K562 (cell line): ENCODE data around the gene MRPS18B. TPM values are rescaled to one million over a fixed set of nuclear protein-coding genes. Genes with fewer than 3 reads are reported as not detected.

Experiments
- ATF6 ChIP-seq: sonication (generic); formaldehyde crosslinking; IDR thresholded peaks from 2 replicates; pipeline ENCODE4 v1.4.0; 2020; ENCODE audit warnings: mild to moderate bottlenecking, missing genetic modification reagents
- CBX2 ChIP-seq: fragments of 200-600 bp; sonication (generic); IDR thresholded peaks from one replicate; pipeline ENCODE4 v1.6.1; 2012; ENCODE audit warnings: mild to moderate bottlenecking, low read length, inconsistent platforms; ENCODE audit not compliant: insufficient read depth, poor library complexity, severe bottlenecking
- CEBPG ChIP-seq, 3 experiments: fragments of 200-800 bp in 1 of 3; sonication (Bioruptor generic) in 1 of 3; sonication (generic) in 1 of 3; formaldehyde crosslinking in 1 of 3; IDR thresholded peaks in 2 of 3; conservative IDR thresholded peaks in 1 of 3; 2 replicates each; pipeline versions ENCODE4 v1.6.1 to v1.8.0; 2016 to 2022; ENCODE audit warnings: missing compliant biosample characterization in 2 of 3, missing genetic modification characterization in 2 of 3, mild to moderate bottlenecking in 1 of 3, missing genetic modification reagents in 1 of 3
- CREBBP ChIP-seq: IDR thresholded peaks from one replicate; pipeline ENCODE4 v1.6.1; 2012; ENCODE audit warnings: low read depth, mild to moderate bottlenecking, control low read depth, inconsistent platforms, low read length
- KDM4B ChIP-seq, 2 experiments: fragments of 450-650 bp in 1 of 2; sonication (generic) in 1 of 2; IDR thresholded peaks; 2 replicates each; pipeline ENCODE4 v1.6.1; 2016 to 2017; ENCODE audit warnings: borderline replicate concordance in 2 of 2, antibody characterized with exemption in 1 of 2, low read depth in 1 of 2, mild to moderate bottlenecking in 1 of 2
- NFE2L1 ChIP-seq: fragments of 450-650 bp; IDR thresholded peaks from 2 replicates; pipeline ENCODE4 v1.6.1; 2016; ENCODE audit warnings: missing genetic modification characterization, low read depth, mild to moderate bottlenecking, missing compliant biosample characterization, moderate library complexity, borderline replicate concordance
- NR2C2 ChIP-seq, 2 experiments: fragments of 200-800 bp in 1 of 2; sonication (Bioruptor generic) in 1 of 2; sonication (generic) in 1 of 2; formaldehyde crosslinking in 1 of 2; IDR thresholded peaks; 2 replicates each; pipeline versions ENCODE4 v1.6.1 to v1.8.0; 2016 to 2022; ENCODE audit warnings: mild to moderate bottlenecking in 1 of 2, missing compliant biosample characterization in 1 of 2, missing genetic modification characterization in 1 of 2, missing genetic modification reagents in 1 of 2
- OTX1 ChIP-seq: fragments of 450-650 bp; formaldehyde crosslinking; IDR thresholded peaks from 2 replicates; pipeline ENCODE4 v1.4.0; 2022; ENCODE audit warnings: mild to moderate bottlenecking
- POLR2B ChIP-seq: fragments of 450-650 bp; IDR thresholded peaks from 2 replicates; pipeline ENCODE4 v1.6.1; 2018; ENCODE audit warnings: low read depth; ENCODE audit not compliant: partially characterized antibody
- PRPF4 ChIP-seq: fragments of 200-400 bp; formaldehyde crosslinking; IDR thresholded peaks from one replicate; pipeline ENCODE4 v1.6.1; 2017; ENCODE audit warnings: low read length, low read depth, mild to moderate bottlenecking; ENCODE audit not compliant: insufficient read depth, poor library complexity, severe bottlenecking
- RNF219 ChIP-seq: fragments of 250-450 bp; sonication (Bioruptor Pico); IDR thresholded peaks from 2 replicates; pipeline ENCODE4 v1.5.0; 2022; ENCODE audit warnings: mild to moderate bottlenecking
- SP1 ChIP-seq: sonication (generic); formaldehyde crosslinking; IDR thresholded peaks from 2 replicates; pipeline ENCODE4 v1.8.1; 2022; ENCODE audit warnings: mild to moderate bottlenecking, missing genetic modification reagents
- YBX1 ChIP-seq: fragments of 450-650 bp; IDR thresholded peaks from 2 replicates; pipeline ENCODE4 v1.7.1; 2016; ENCODE audit warnings: mild to moderate bottlenecking
- ZFP91 ChIP-seq: sonication (generic); formaldehyde crosslinking; IDR thresholded peaks from 2 replicates; pipeline ENCODE4 v1.8.0; 2022; ENCODE audit warnings: mild to moderate bottlenecking, missing genetic modification reagents
- ZKSCAN8 ChIP-seq: fragments of 200-800 bp; sonication (Bioruptor generic); IDR thresholded peaks from 2 replicates; pipeline ENCODE4 v1.6.1; 2016; ENCODE audit warnings: missing genetic modification characterization, missing compliant biosample characterization
- ZNF124 ChIP-seq: sonication (generic); formaldehyde crosslinking; IDR thresholded peaks from 2 replicates; pipeline ENCODE4 v1.8.1; 2022; ENCODE audit warnings: missing genetic modification reagents
- ZNF232 ChIP-seq: sonication (generic); formaldehyde crosslinking; IDR thresholded peaks from 2 replicates; pipeline ENCODE4 v1.8.0; 2022; ENCODE audit warnings: mild to moderate bottlenecking, missing genetic modification reagents
- ZNF644 ChIP-seq: fragments of 200-800 bp; sonication (Bioruptor generic); IDR thresholded peaks from 2 replicates; pipeline ENCODE4 v1.6.1; 2016; ENCODE audit warnings: low read depth, missing genetic modification characterization, missing compliant biosample characterization
- ZNF764 ChIP-seq: fragments of 250-450 bp; sonication (Bioruptor Pico); IDR thresholded peaks from 2 replicates; pipeline ENCODE4 v1.4.0; 2020; ENCODE audit warnings: low read depth, mild to moderate bottlenecking, moderate library complexity
- polyA plus RNA-seq, 8 experiments: library from polyadenylated mRNA; depleted of rRNA in 4 of 8; stranded (reverse) in 5 of 8; unstranded in 3 of 8; fragments of >200 nt; fragmentation: Nextera tagmentation in 2 of 8; fragmentation: Illumina TruSeq in 1 of 8; extraction: Ambion mirVana in 2 of 8; extraction: Trizol in 1 of 8; gene quantifications; 2 replicates each; pipeline versions ENCODE4 v1.2.1 to v1.2.3, GENCODE V29; 2011 to 2014; ENCODE audit warnings: inconsistent platforms in 1 of 8, missing spikeins in 1 of 8
- total RNA-seq, 7 experiments: library from RNA; depleted of rRNA in 6 of 7; stranded (reverse); fragments of >200 nt in 6 of 7; fragmentation: Illumina TruSeq in 2 of 7; extraction: Trizol in 2 of 7; gene quantifications; 2 replicates each; pipeline versions ENCODE4 v1.2.1 to v1.2.3, GENCODE V29; 2011 to 2021; ENCODE audit warnings: low replicate concordance in 1 of 7

Gene MRPS18B
- total and polyA plus RNA-seq, 9 of the 15 experiments (the other 6 are each of a cell fraction or from before 2014, with no cell fraction given): 132 to 383 (median 178) TPM

GRCh38 chr6:30614044-30614842 is 3.4 kb upstream of the MRPS18B start (continued):
- TF ChIP-seq CBX2: no peak
- no peak for TF ChIP-seq NFE2L1 (tag)
- TF ChIP-seq YBX1: no peak
- TF ChIP-seq OTX1: peak; percentile 82
- TF ChIP-seq CEBPG (CRISPR knock-in tag; IDR thresholded peaks at IDR 0.05): no peak
- no peak for TF ChIP-seq CEBPG (tag; conservative IDR thresholded peaks at IDR 0.05 in 1 of 2, IDR thresholded peaks at IDR 0.05 in 1 of 2)
- TF ChIP-seq ZKSCAN8 (CRISPR knock-in tag): no peak
- TF ChIP-seq KDM4B (IDR thresholded peaks at IDR 0.05; ENCODE audit: borderline replicate concordance in 2 of 2, low read depth in 1 of 2): no peak
- TF ChIP-seq ZNF124 (CRISPR knock-in tag): no peak
- TF ChIP-seq ZNF232 (CRISPR knock-in tag): no peak
- peak; percentile 47 for TF ChIP-seq SP1 (CRISPR knock-in tag)
- no peak; the same call in 1 of the 2 replicates for TF ChIP-seq RNF219 (CRISPR knock-in tag)
- TF ChIP-seq ZFP91 (CRISPR knock-in tag): no peak; the same call in none of the 2 replicates
- no peak for TF ChIP-seq ZNF764
- no peak for TF ChIP-seq PRPF4
- TF ChIP-seq POLR2B: peak; percentile 50
- TF ChIP-seq CREBBP: no peak
- no peak for TF ChIP-seq ZNF644
- TF ChIP-seq NR2C2 (CRISPR knock-in tag; IDR thresholded peaks at IDR 0.05): no peak
- TF ChIP-seq NR2C2 (tag; IDR thresholded peaks at IDR 0.05): no peak; the same call in 1 of the 2 replicates
- peak; percentile 29; the same call in 1 of the 2 replicates for TF ChIP-seq ATF6 (CRISPR knock-in tag)
